Measurements from ENCODE around the gene JUP. TPM values are rescaled to one million over a fixed set of nuclear protein-coding genes. Genes with fewer than 3 reads are reported as not detected.

JUP gene
- total RNA-seq, 1 experiment from 2014 or later, result 224 TPM

DNA sequence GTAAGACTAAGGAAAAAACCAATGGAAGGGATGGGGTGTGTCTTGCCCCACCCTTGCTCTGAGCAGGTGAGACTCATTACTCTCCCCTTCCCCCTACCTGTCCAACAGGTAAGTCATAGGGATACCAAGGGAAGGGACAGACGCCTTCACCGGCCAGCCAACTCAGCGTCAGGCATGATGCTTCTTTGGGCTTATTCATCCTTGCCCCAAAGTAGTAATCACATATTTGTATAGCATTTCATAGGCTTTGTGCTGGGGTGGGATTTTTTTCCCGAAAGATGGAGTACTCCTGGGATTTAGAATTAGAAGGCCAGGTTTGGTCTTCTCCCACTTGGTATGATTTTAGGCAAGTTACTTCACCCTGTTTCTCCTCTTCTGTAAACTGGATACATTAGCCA, 509 bp upstream of the JUP start:
- ATAC-seq (no peak), DNase-seq (ENCODE audit: low read depth, low spot score) (no peak)
- Histone ChIP-seq H3K27ac (ENCODE audit: low read depth, low read length) (peak overlapping the region; percentile 17; the same call in 1 of the 2 replicates), H3K9ac (ENCODE audit: low read length) (peak overlapping the region; percentile 25), H4K20me1 (ENCODE audit: insufficient read depth) (no peaks in the 10 kb centered on the region), H3K4me2 (ENCODE audit: low read length) (peak overlapping the region; percentile 67), H3K27me3 (ENCODE audit: insufficient read depth, low read length) (no peaks in the 10 kb centered on the region), H2AFZ (ENCODE audit: low read depth, low read length, poor library complexity, severe bottlenecking) (no peak overlapping the region), H3K9me2 (ENCODE audit: insufficient read depth) (no peaks in the 10 kb centered on the region), H3K4me3 (replicated peaks in 1 of 2; ENCODE audit: low read depth in 1 of 2, low read length in 2 of 2) (peak overlapping the region; percentile 23 to 32), H3K4me1 (ENCODE audit: control insufficient read depth in 1 of 2, insufficient read depth in 2 of 2, low read length in 2 of 2) (peaks cover 41 to 60% of the 10 kb centered on the region in 2 experiments), H3K9me3 (ENCODE audit: control insufficient read depth in 1 of 2, insufficient read depth in 1 of 2, low read depth in 1 of 2, low read length in 2 of 2) (no peaks in the 10 kb centered on the region), H3K36me3 (ENCODE audit: control insufficient read depth in 1 of 2, insufficient read depth in 2 of 2, low read length in 2 of 2) (no peaks in the 10 kb centered on the region), H3K79me2 (ENCODE audit: insufficient read depth, low read length) (peaks cover 41% of the 10 kb centered on the region)
- ChIA-PET POLR2A (interaction anchor here (0.8 to 4.5 kb wide), 19 partner anchors 8 to 179 kb away, joined by 3 to 77 read pairs (median 5); partner anchors contain the start of genes FKBP10, ODAD4 and P3H4), CTCF (interaction anchor here (0.6 to 4.2 kb wide), 21 partner anchors 8 to 144 kb away, joined by 3 to 109 read pairs (median 3); partner anchors contain the start of genes ACLY, KLHL11, ODAD4 and P3H4), RAD21 (ENCODE audit: low non-redundant PET in 1 of 2, low total read pairs in 2 of 2, uncharacterized antibody in 2 of 2, unreplicated experiment in 2 of 2) (interaction anchor here (0.6 to 2.4 kb wide), 4 partner anchors 9 to 51 kb away, joined by 3 to 13 read pairs (median 10); no protein-coding TSS in a partner anchor)
- no TSS peak for BruUV-seq (replicated peaks)
- TF ChIP-seq, protein P1, sequence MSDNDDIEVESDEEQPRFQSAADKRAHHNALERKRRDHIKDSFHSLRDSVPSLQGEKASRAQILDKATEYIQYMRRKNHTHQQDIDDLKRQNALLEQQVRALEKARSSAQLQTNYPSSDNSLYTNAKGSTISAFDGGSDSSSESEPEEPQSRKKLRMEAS (IDR thresholded peaks at IDR 0.05), result peak; percentile 26; the same call in 1 of the 2 replicates
- TF ChIP-seq SIN3A (IDR thresholded peaks at IDR 0.05; ENCODE audit: low read depth) (peak; percentile 52; the same call in 1 of the 2 replicates), YY1 (IDR thresholded peaks at IDR 0.05; ENCODE audit: extremely low read depth, insufficient replicate concordance, low read depth, low read length) (no peak)
- intact Hi-C loops (cut with micrococcal nuclease), result loop anchor here (2.0 kb wide), 1 partner anchor 14 kb away; no protein-coding TSS in a partner anchor

DNA sequence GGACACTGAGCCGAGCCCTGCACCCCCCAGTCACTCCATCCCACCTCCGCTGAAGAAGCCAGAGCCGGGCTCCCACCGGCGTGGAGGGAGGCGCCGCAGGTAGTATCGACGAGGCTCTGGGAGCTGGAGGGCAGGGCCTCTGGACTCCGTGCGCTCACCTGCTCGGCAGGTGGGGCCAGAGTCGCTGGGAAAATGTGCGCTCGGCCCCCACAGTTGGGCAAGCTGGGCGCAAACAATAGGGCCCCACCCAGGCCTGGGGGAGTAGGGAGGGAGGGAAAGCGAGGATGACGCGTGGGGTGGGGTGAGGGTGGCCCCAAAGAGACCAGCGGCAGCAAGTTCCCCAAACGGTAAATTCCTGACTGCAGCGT, 668 bp downstream of the JUP start:
- ChIA-PET CTCF (interaction anchor here (0.6 to 4.2 kb wide), 12 partner anchors 8 to 49 kb away, joined by 3 to 109 read pairs (median 5); partner anchors contain the start of gene P3H4), POLR2A (interaction anchor here (0.5 to 4.5 kb wide), 20 partner anchors 8 to 946 kb away, joined by 3 to 77 read pairs (median 5); partner anchors contain the start of genes FKBP10, ODAD4 and P3H4), RAD21 (ENCODE audit: low non-redundant PET in 1 of 2, low total read pairs in 2 of 2, uncharacterized antibody in 2 of 2, unreplicated experiment in 2 of 2) (interaction anchor here (0.7 to 2.4 kb wide), 6 partner anchors 8 to 46 kb away, joined by 3 to 13 read pairs (median 7); no protein-coding TSS in a partner anchor)
- BruUV-seq (replicated peaks), result no TSS peak
- Histone ChIP-seq H3K9me3 (ENCODE audit: control insufficient read depth in 1 of 2, insufficient read depth in 1 of 2, low read depth in 1 of 2, low read length in 2 of 2) (no peaks in the 10 kb centered on the region), H3K9ac (ENCODE audit: low read length) (peak overlapping the region; percentile 89), H3K4me2 (ENCODE audit: low read length) (peak overlapping the region; percentile 98), H4K20me1 (ENCODE audit: insufficient read depth) (no peaks in the 10 kb centered on the region), H3K27ac (ENCODE audit: low read depth, low read length) (peak overlapping the region; percentile 95), H3K4me3 (replicated peaks in 1 of 2; ENCODE audit: low read depth in 1 of 2, low read length in 2 of 2) (peak overlapping the region; percentile 78 to 80), H3K27me3 (ENCODE audit: insufficient read depth, low read length) (no peaks in the 10 kb centered on the region), H3K79me2 (ENCODE audit: insufficient read depth, low read length) (peaks cover 51% of the 10 kb centered on the region), H3K4me1 (ENCODE audit: control insufficient read depth in 1 of 2, insufficient read depth in 2 of 2, low read length in 2 of 2) (peaks cover 33 to 59% of the 10 kb centered on the region in 2 experiments), H2AFZ (ENCODE audit: low read depth, low read length, poor library complexity, severe bottlenecking) (no peak overlapping the region), H3K9me2 (ENCODE audit: insufficient read depth) (no peaks in the 10 kb centered on the region), H3K36me3 (ENCODE audit: control insufficient read depth in 1 of 2, insufficient read depth in 2 of 2, low read length in 2 of 2) (no peaks in the 10 kb centered on the region)
- peak; percentile 25 for ATAC-seq
- intact Hi-C loops (cut with micrococcal nuclease), result loop anchor here (1.0 to 2.0 kb wide), 2 partner anchors 13 to 14 kb away; no protein-coding TSS in a partner anchor
- no peak for DNase-seq (ENCODE audit: low read depth, low spot score)
- TF ChIP-seq, protein P1 (IDR thresholded peaks at IDR 0.05), result peak; percentile 41; the same call in 1 of the 2 replicates
- TF ChIP-seq TCF7L2 (IDR thresholded peaks at IDR 0.05; ENCODE audit: borderline replicate concordance, extremely low read depth, insufficient read depth, insufficient read length), result no peak
- TF ChIP-seq ELF1 (IDR thresholded peaks at IDR 0.05; ENCODE audit: borderline replicate concordance, low read depth), result no peak
- no peak for TF ChIP-seq CEBPB (IDR thresholded peaks at IDR 0.05; ENCODE audit: low read depth)
- TF ChIP-seq, protein P2, sequence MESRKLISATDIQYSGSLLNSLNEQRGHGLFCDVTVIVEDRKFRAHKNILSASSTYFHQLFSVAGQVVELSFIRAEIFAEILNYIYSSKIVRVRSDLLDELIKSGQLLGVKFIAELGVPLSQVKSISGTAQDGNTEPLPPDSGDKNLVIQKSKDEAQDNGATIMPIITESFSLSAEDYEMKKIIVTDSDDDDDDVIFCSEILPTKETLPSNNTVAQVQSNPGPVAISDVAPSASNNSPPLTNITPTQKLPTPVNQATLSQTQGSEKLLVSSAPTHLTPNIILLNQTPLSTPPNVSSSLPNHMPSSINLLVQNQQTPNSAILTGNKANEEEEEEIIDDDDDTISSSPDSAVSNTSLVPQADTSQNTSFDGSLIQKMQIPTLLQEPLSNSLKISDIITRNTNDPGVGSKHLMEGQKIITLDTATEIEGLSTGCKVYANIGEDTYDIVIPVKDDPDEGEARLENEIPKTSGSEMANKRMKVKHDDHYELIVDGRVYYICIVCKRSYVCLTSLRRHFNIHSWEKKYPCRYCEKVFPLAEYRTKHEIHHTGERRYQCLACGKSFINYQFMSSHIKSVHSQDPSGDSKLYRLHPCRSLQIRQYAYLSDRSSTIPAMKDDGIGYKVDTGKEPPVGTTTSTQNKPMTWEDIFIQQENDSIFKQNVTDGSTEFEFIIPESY (IDR thresholded peaks at IDR 0.05; ENCODE audit: extremely low read depth, insufficient replicate concordance, low read length), result no peak
- no peak for TF ChIP-seq JUND (IDR thresholded peaks at IDR 0.05)
- TF ChIP-seq EGR1 (IDR thresholded peaks at IDR 0.05; ENCODE audit: low read depth), result no peak
- peak; percentile 44; the same call in 1 of the 2 replicates for TF ChIP-seq RAD21 (IDR thresholded peaks at IDR 0.05; ENCODE audit: low read depth)
- no peak for TF ChIP-seq ZFX (IDR thresholded peaks at IDR 0.05)
- peak; percentile 41; the same call in 1 of the 2 replicates for TF ChIP-seq SIN3A (IDR thresholded peaks at IDR 0.05; ENCODE audit: low read depth)
- no peak for TF ChIP-seq POLR2A (IDR thresholded peaks at IDR 0.05; ENCODE audit: borderline replicate concordance, extremely low read depth, insufficient read depth, insufficient read length)
- no peak for TF ChIP-seq POLR2AphosphoS5 (IDR thresholded peaks at IDR 0.05; ENCODE audit: low read depth, low read length)
- no peak for TF ChIP-seq EZH2 (IDR thresholded peaks at IDR 0.05)
- TF ChIP-seq, protein P3, sequence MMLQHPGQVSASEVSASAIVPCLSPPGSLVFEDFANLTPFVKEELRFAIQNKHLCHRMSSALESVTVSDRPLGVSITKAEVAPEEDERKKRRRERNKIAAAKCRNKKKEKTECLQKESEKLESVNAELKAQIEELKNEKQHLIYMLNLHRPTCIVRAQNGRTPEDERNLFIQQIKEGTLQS (IDR thresholded peaks at IDR 0.05), result no peak
- TF ChIP-seq FOSL1 (IDR thresholded peaks at IDR 0.05; ENCODE audit: low read depth), result no peak
- no peak for TF ChIP-seq YY1 (IDR thresholded peaks at IDR 0.05; ENCODE audit: extremely low read depth, insufficient replicate concordance, low read depth, low read length)
- TF ChIP-seq ZNF274 (IDR thresholded peaks at IDR 0.05; ENCODE audit: low read depth, low read length), result no peak

Measured in HCT116 (cell line).